SK-N-MC (cell line): Measurements from ENCODE around the gene ERCC3.
"Not testable (repeated sequence)": the region's sequence is repeated elsewhere in the genome, so short reads cannot be mapped to it uniquely, and the experiment has no call there.

Experiments
- EZH2 ChIP-seq: fragments of 200-600 bp; sonication (generic); IDR thresholded peaks from one replicate; pipeline ENCODE4 v1.6.1; 2017; ENCODE audit warnings: antibody characterized with exemption
- POLR2AphosphoS5 ChIP-seq: IDR thresholded peaks from 2 replicates; pipeline ENCODE4 v1.6.1; 2012; ENCODE audit warnings: mild to moderate bottlenecking, low read depth, low read length, borderline replicate concordance

DNA sequence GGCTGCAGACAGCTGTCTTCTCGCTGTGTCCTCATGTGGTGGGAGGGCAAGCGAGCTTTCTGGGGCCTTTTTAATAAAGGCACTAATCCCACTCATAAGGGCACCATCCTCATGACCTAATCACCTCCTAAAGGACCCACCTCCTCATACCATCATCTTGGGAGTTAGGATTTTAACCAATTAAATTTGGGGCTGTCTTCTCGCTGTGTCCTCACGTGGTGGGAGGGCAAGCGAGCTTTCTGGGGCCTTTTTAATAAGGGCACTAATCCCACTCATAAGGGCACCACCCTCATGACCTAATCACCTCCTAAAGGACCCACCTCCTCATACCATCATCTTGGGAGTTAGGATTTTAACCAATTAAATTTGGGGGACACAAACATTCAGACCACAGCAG lies 66.7 kb downstream of the ERCC3 start:
- not testable (repeated sequence) for TF ChIP-seq EZH2, POLR2AphosphoS5
